Keratinocyte (primary cell): ENCODE results near the gene PDCD5. TPM values are rescaled to one million over a fixed set of nuclear protein-coding genes. Genes with fewer than 3 reads are reported as not detected.

Experiments used
- DNase-seq: peaks from one replicate; pipeline ENCODE4 v3.0.0-alpha.2; 2011; ENCODE audit warnings: low read depth, missing footprints, low spot score
- FAIRE-seq: peaks from 2 replicates; lab custom pipeline; 2011; peaks lifted over from hg19 to GRCh38; lab: Jason Lieb, UNC
- H2AFZ ChIP-seq: 2 replicates; pipeline ENCODE4 v1.6.0; 2012; ENCODE audit warnings: low read length, control low read depth, inconsistent platforms; ENCODE audit not compliant: control insufficient read depth
- H3K27ac ChIP-seq: 2 replicates; pipeline ENCODE4 v1.5.1; 2011; ENCODE audit warnings: low read length; ENCODE audit not compliant: control insufficient read depth, insufficient read depth
- H3K27me3 ChIP-seq: 3 replicates; pipeline ENCODE4 v1.6.0; 2011; ENCODE audit warnings: low read length; ENCODE audit not compliant: control insufficient read depth, insufficient read depth; ENCODE audit errors: extremely low read depth
- H3K36me3 ChIP-seq, 2 experiments: 2 replicates in 1 of 2; 3 replicates in 1 of 2; pipeline ENCODE4 v1.5.1; 2011; ENCODE audit warnings: low read length in 2 of 2, mild to moderate bottlenecking in 1 of 2; ENCODE audit not compliant: control insufficient read depth in 2 of 2, insufficient read depth in 2 of 2; ENCODE audit errors: extremely low read depth in 1 of 2
- H3K4me1 ChIP-seq: 3 replicates; pipeline ENCODE4 v1.5.1; 2011; ENCODE audit warnings: low read length; ENCODE audit not compliant: control insufficient read depth, insufficient read depth; ENCODE audit errors: extremely low read depth
- H3K4me2 ChIP-seq: 3 replicates; pipeline ENCODE4 v1.6.0; 2011; ENCODE audit warnings: low read depth, low read length; ENCODE audit not compliant: control insufficient read depth, insufficient read depth; ENCODE audit errors: extremely low read depth
- H3K4me3 ChIP-seq, 3 experiments: fragments of 200-600 bp in 1 of 3; sonication (generic) in 1 of 3; 2 replicates in 2 of 3; 3 replicates in 1 of 3; pipeline ENCODE4 v1.5.1; 2011 to 2016; ENCODE audit warnings: low read length in 3 of 3, mild to moderate bottlenecking in 3 of 3, control low read depth in 2 of 3, inconsistent platforms in 1 of 3, low read depth in 1 of 3, mixed read lengths in 1 of 3, mixed run types in 1 of 3, moderate library complexity in 1 of 3; ENCODE audit not compliant: control insufficient read depth in 2 of 3, insufficient read depth in 2 of 3; ENCODE audit errors: extremely low read depth in 1 of 3
- H3K79me2 ChIP-seq: 2 replicates; pipeline ENCODE4 v1.6.0; 2012; ENCODE audit warnings: low read length; ENCODE audit not compliant: control insufficient read depth, insufficient read depth
- H3K9ac ChIP-seq: 3 replicates; pipeline ENCODE4 v1.6.0; 2011; ENCODE audit warnings: low read length; ENCODE audit not compliant: control insufficient read depth, insufficient read depth; ENCODE audit errors: extremely low read depth
- H3K9me1 ChIP-seq: 3 replicates; pipeline ENCODE4 v1.6.0; 2011; ENCODE audit warnings: low read length; ENCODE audit not compliant: control insufficient read depth, insufficient read depth; ENCODE audit errors: extremely low read depth
- H3K9me3 ChIP-seq: 2 replicates; pipeline ENCODE4 v1.5.1; 2012; ENCODE audit warnings: low read depth, low read length; ENCODE audit not compliant: control insufficient read depth
- H4K20me1 ChIP-seq: 3 replicates; pipeline ENCODE4 v1.6.0; 2011; ENCODE audit warnings: low read length; ENCODE audit not compliant: control insufficient read depth, insufficient read depth; ENCODE audit errors: extremely low read depth
- EZH2 ChIP-seq: IDR thresholded peaks from one replicate; pipeline ENCODE4 v1.6.1; 2012; ENCODE audit warnings: inconsistent platforms, mild to moderate bottlenecking, low read length, moderate library complexity
- dilution Hi-C: fragments of 300-500 bp; cut with MboI; formaldehyde crosslinking; loops from one replicate; pipeline ENCODE4 v1.7.0; 2020; ENCODE audit warnings: low sequenced_read_pairs; ENCODE audit not compliant: extremely low pct_ligation_motif_present
- polyA plus RNA-seq, 5 experiments: library from polyadenylated mRNA; depleted of rRNA in 3 of 5; stranded (reverse) in 3 of 5; stranded (forward) in 1 of 5; unstranded in 1 of 5; fragments of >200 nt; gene quantifications; 1 replicate in 1 of 5; 2 replicates in 3 of 5; 3 replicates in 1 of 5; pipeline versions ENCODE4 v1.2.1 to v1.2.3, GENCODE V29; 2011 to 2012; ENCODE audit warnings: missing spikeins in 2 of 5, low read depth in 1 of 5, low replicate concordance in 1 of 5
- TF ChIP-seq, protein P1 (sequence below), 3 experiments: IDR thresholded peaks in 1 of 3; conservative IDR thresholded peaks in 1 of 3; optimal IDR thresholded peaks in 1 of 3; 2 replicates in 2 of 3; 3 replicates in 1 of 3; pipeline versions ENCODE3 to v1.5.1; 2011; ENCODE audit warnings: low read length in 3 of 3, mild to moderate bottlenecking in 3 of 3, moderate library complexity in 2 of 3, control low read depth in 1 of 3, inconsistent platforms in 1 of 3; ENCODE audit not compliant: insufficient read depth in 2 of 3; ENCODE audit errors: extremely low read depth in 1 of 3

Gene PDCD5
- polyA plus RNA-seq, 1 donor (not counting 4 experiments of a cell fraction or from before 2014, with no cell fraction given) = 177 TPM

DNA sequence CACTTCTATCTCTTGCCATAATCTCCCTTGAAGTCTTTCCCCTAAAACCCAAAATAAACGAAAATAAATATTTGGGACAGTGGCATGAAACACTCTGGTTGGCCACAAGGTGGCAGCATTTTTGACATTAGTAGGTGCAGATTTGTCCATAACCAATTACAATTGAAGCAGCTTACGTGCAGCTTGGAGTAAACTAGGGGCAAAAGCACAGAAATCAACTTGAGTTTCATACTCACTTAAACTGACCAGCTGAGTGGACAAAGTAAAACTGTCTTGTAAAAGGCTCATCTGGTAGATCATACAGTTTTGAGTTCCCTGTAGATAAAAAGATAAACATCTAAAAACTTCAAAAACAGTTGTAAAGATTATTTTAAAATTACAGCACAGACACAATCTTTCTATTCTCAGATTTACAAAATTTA, 18.8 kb downstream of the PDCD5 start:
- dilution Hi-C loops = no loop called here
- Histone ChIP-seq H3K79me2 (no peaks in the 10 kb centered on the region), H3K36me3 (peaks cover 29 to 32% of the 10 kb centered on the region in 2 experiments), H3K4me1 (no peaks in the 10 kb centered on the region), H3K9ac (no peak overlapping the region), H4K20me1 (no peaks in the 10 kb centered on the region), H3K27me3 (no peaks in the 10 kb centered on the region), H2AFZ (no peak overlapping the region), H3K4me3 (no peak overlapping the region), H3K9me1 (no peaks in the 10 kb centered on the region), H3K4me2 (no peak overlapping the region), H3K9me3 (no peaks in the 10 kb centered on the region), H3K27ac (no peak overlapping the region)
- no peak for TF ChIP-seq EZH2
- TF ChIP-seq, protein P1, sequence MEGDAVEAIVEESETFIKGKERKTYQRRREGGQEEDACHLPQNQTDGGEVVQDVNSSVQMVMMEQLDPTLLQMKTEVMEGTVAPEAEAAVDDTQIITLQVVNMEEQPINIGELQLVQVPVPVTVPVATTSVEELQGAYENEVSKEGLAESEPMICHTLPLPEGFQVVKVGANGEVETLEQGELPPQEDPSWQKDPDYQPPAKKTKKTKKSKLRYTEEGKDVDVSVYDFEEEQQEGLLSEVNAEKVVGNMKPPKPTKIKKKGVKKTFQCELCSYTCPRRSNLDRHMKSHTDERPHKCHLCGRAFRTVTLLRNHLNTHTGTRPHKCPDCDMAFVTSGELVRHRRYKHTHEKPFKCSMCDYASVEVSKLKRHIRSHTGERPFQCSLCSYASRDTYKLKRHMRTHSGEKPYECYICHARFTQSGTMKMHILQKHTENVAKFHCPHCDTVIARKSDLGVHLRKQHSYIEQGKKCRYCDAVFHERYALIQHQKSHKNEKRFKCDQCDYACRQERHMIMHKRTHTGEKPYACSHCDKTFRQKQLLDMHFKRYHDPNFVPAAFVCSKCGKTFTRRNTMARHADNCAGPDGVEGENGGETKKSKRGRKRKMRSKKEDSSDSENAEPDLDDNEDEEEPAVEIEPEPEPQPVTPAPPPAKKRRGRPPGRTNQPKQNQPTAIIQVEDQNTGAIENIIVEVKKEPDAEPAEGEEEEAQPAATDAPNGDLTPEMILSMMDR (optimal IDR thresholded peaks at IDR 0.05 in 1 of 3, IDR thresholded peaks at IDR 0.05 in 1 of 3, conservative IDR thresholded peaks at IDR 0.05 in 1 of 3; ENCODE audit: extremely low read depth in 1 of 3, insufficient read depth in 2 of 3, low read length in 3 of 3) = peak; percentile 59 to 87 (median 65)
- DNase-seq (no peak), FAIRE-seq (no peak)

DNA sequence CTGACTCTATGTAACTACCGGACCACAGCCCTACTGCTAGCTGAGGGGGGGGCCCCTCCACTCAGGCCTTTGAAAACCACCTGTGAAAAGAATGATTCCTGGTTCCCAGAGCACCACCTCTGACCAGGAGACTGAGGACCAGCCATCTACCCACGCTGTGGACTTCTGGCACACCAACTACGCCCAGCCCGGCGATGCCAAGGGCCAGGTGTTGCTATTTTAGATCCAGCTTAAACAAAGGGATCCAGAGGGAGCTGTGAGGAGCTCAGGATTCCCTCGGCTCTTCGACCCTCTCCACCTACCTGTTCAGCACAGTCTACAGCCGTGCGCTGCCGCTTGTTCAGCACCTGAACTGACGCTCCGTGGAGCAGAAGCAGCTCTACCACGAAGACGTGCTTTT, 23.0 kb downstream of the PDCD5 start:
- H3K9me3 ChIP-seq = no peaks in the 10 kb centered on the region
- H3K27ac ChIP-seq = no peak overlapping the region
- H2AFZ ChIP-seq = no peak overlapping the region
- no peak for TF ChIP-seq EZH2
- TF ChIP-seq, protein P1 (optimal IDR thresholded peaks at IDR 0.05 in 1 of 3, IDR thresholded peaks at IDR 0.05 in 1 of 3, conservative IDR thresholded peaks at IDR 0.05 in 1 of 3; ENCODE audit: extremely low read depth in 1 of 3, insufficient read depth in 2 of 3, low read length in 3 of 3) = no peak
- no peaks in the 10 kb centered on the region for H4K20me1 ChIP-seq
- no peaks in the 10 kb centered on the region for H3K79me2 ChIP-seq
- no peak overlapping the region for H3K9ac ChIP-seq
- dilution Hi-C loops = no loop called here
- no peak overlapping the region for H3K4me2 ChIP-seq
- peaks cover 15 to 31% of the 10 kb centered on the region in 2 experiments for H3K36me3 ChIP-seq
- no peaks in the 10 kb centered on the region for H3K9me1 ChIP-seq
- FAIRE-seq = no peak
- H3K4me1 ChIP-seq = no peaks in the 10 kb centered on the region
- no peaks in the 10 kb centered on the region for H3K27me3 ChIP-seq
- DNase-seq = no peak
- no peak overlapping the region for H3K4me3 ChIP-seq
